ENCODE data around the gene NCOR2. TPM values are rescaled to one million over a fixed set of nuclear protein-coding genes. Genes with fewer than 3 reads are reported as not detected.
"Not testable (repeated sequence)": the region's sequence is repeated elsewhere in the genome, so short reads cannot be mapped to it uniquely, and the experiment has no call there.

NCOR2 gene
- total RNA-seq, 1 donor from 2014 or later, result 109 TPM

DNA sequence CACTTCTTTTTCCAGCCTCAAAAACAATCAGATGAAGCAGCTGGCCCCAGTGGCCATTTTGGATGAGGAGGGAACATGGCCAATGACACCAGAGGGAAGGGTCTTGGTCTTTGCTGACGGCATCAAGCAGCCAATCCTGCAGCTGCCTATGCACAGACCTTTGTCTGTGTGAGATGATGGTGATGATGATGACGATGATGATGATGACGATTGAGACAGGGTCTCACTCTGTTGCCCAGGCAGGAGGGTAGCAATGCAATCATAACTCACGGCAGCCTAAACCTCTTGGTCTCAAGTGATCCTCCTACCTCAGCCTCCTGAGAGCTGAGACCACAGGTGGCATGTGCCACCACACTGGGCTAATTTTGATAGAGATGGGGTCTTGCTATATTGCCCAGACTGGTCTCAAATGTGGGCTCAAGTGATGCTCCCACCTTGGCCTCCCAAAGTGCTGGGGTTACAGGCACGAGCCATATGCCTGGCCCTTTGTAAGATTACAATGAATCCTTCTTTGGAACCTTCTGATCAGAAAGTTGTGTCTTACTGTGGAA is 26.5 kb upstream of the NCOR2 start:
- Mint-ChIP-seq H3K27me3 (ENCODE audit: low read depth) (peaks cover 49% of the 10 kb centered on the region), H3K4me3 (ENCODE audit: low read depth) (no peak overlapping the region), H3K27ac (no peak overlapping the region), H3K9me3 (peaks cover 8% of the 10 kb centered on the region), H3K4me1 (ENCODE audit: low read depth) (peaks cover 11% of the 10 kb centered on the region), H3K36me3 (ENCODE audit: low read depth) (no peaks in the 10 kb centered on the region)
- intact Hi-C loops (cut with micrococcal nuclease), result no loop called here
- no peak for DNase-seq (ENCODE audit: low spot score)

DNA sequence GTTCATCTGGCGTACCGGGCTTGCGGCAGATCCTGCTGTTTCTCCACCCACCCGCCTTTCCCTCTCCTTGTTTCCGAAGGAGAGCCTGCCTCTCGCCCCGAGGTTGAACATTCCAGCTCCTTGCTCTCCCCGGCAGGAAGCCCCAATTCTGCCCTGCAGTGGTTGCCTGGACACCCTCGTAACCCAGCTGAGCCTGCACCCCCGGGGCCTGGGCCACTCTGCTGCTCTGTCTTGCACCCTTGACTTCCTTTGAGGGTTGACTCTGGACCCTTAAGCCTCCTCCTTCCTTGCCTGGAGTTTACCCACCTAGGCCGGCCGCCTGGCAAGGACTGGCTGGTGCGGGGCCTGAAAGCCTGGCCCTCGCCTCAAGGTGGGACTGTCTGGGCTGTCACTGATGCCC is 25.8 kb upstream of the NCOR2 start:
- peaks cover 6% of the 10 kb centered on the region for H3K9me3 Mint-ChIP-seq
- peaks cover 51% of the 10 kb centered on the region for H3K27me3 Mint-ChIP-seq (ENCODE audit: low read depth)
- no peak overlapping the region for H3K27ac Mint-ChIP-seq
- intact Hi-C loops (cut with micrococcal nuclease), result no loop called here
- H3K36me3 Mint-ChIP-seq (ENCODE audit: low read depth), result no peaks in the 10 kb centered on the region
- no peak overlapping the region for H3K4me3 Mint-ChIP-seq (ENCODE audit: low read depth)
- DNase-seq (ENCODE audit: low spot score), result no peak
- H3K4me1 Mint-ChIP-seq (ENCODE audit: low read depth), result peaks cover 12% of the 10 kb centered on the region

- H3K27ac Mint-ChIP-seq, result no peak overlapping the region
- H3K4me1 Mint-ChIP-seq (ENCODE audit: low read depth), result peaks cover 12% of the 10 kb centered on the region
- peaks cover 6% of the 10 kb centered on the region for H3K9me3 Mint-ChIP-seq
- H3K4me3 Mint-ChIP-seq (ENCODE audit: low read depth), result no peak overlapping the region
- DNase-seq (ENCODE audit: low spot score), result no peak
- no peaks in the 10 kb centered on the region for H3K36me3 Mint-ChIP-seq (ENCODE audit: low read depth)
- intact Hi-C loops (cut with micrococcal nuclease), result no loop called here
- H3K27me3 Mint-ChIP-seq (ENCODE audit: low read depth), result peaks cover 54% of the 10 kb centered on the region
These were observed 25.2 kb upstream of the NCOR2 start for GRCh38 chr12:124592481-124593160.

- Mint-ChIP-seq H3K9me3 (peaks cover 6% of the 10 kb centered on the region), H3K27me3 (ENCODE audit: low read depth) (peaks cover 53% of the 10 kb centered on the region), H3K4me3 (ENCODE audit: low read depth) (no peak overlapping the region), H3K4me1 (ENCODE audit: low read depth) (peaks cover 12% of the 10 kb centered on the region), H3K36me3 (ENCODE audit: low read depth) (no peaks in the 10 kb centered on the region), H3K27ac (no peak overlapping the region)
- DNase-seq (ENCODE audit: low spot score), result no peak
- intact Hi-C loops (cut with micrococcal nuclease), result no loop called here
These were observed 24.6 kb upstream of the NCOR2 start for GRCh38 chr12:124592050-124592449.

DNA sequence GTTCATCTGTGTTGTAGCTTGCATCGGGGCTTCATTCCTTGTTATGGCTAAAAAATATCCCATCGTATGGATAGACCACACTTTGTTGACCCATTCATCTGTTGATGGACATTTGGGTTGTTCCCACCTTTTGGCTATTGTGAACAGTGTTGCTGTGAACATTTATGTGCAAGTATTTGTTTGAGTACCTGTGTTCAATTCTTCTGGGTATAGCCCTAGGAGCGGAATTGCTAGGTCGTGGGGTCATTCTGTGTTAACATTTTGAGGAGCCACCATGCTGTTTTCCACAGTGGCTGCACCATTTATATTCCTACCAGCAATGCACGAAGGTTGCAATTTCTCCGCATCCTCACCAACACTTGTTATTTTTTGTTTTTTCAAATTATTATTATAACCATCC is 23.0 kb upstream of the NCOR2 start:
- no peak overlapping the region for H3K4me3 Mint-ChIP-seq (ENCODE audit: low read depth)
- intact Hi-C loops (cut with micrococcal nuclease), result no loop called here
- H3K9me3 Mint-ChIP-seq, result peaks cover 6% of the 10 kb centered on the region
- peaks cover 12% of the 10 kb centered on the region for H3K4me1 Mint-ChIP-seq (ENCODE audit: low read depth)
- H3K36me3 Mint-ChIP-seq (ENCODE audit: low read depth), result no peaks in the 10 kb centered on the region
- no peak for DNase-seq (ENCODE audit: low spot score)
- H3K27ac Mint-ChIP-seq, result no peak overlapping the region
- H3K27me3 Mint-ChIP-seq (ENCODE audit: low read depth), result peaks cover 41% of the 10 kb centered on the region

DNA sequence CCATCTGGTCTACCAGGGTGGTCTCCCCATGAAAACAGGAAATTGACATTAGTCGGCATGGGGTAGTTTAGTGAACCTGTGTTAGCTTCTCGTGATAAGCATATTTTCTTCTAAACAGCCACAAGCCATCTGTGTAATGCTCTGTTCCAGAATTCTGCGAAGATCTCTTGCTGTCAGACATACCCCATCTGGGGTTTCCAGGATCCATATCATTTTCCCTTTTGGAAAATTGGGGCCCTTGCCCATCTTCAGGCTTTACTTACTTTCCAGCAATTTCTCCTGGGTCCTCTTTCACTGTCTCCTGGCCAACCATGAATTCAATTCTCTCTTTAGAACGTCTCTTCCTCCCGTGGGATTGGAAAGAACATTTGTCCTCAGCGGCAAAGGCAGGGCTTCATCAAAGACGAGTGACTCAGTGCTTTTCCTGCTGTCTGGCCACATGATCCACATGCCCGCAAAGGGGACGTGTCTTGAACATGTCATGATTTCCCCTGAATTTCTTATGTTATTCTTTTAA is 21.4 kb upstream of the NCOR2 start:
- Mint-ChIP-seq H3K27me3 (ENCODE audit: low read depth) (peaks cover 36% of the 10 kb centered on the region), H3K27ac (no peak overlapping the region), H3K9me3 (peaks cover 6% of the 10 kb centered on the region), H3K36me3 (ENCODE audit: low read depth) (no peaks in the 10 kb centered on the region), H3K4me1 (ENCODE audit: low read depth) (peaks cover 12% of the 10 kb centered on the region), H3K4me3 (ENCODE audit: low read depth) (no peak overlapping the region)
- intact Hi-C loops (cut with micrococcal nuclease), result no loop called here
- no peak for DNase-seq (ENCODE audit: low spot score)

GRCh38 chr12:124588018-124588634 is 20.7 kb upstream of the NCOR2 start:
- peaks cover 30% of the 10 kb centered on the region for H3K27me3 Mint-ChIP-seq (ENCODE audit: low read depth)
- H3K9me3 Mint-ChIP-seq, result peaks cover 6% of the 10 kb centered on the region
- no peak overlapping the region for H3K4me3 Mint-ChIP-seq (ENCODE audit: low read depth)
- intact Hi-C loops (cut with micrococcal nuclease), result no loop called here
- H3K4me1 Mint-ChIP-seq (ENCODE audit: low read depth), result peaks cover 12% of the 10 kb centered on the region
- no peaks in the 10 kb centered on the region for H3K36me3 Mint-ChIP-seq (ENCODE audit: low read depth)
- DNase-seq (ENCODE audit: low spot score), result no peak
- no peak overlapping the region for H3K27ac Mint-ChIP-seq

- intact Hi-C loops (cut with micrococcal nuclease), result no loop called here
- H3K9me3 Mint-ChIP-seq, result peaks cover 6% of the 10 kb centered on the region
- peaks cover 12% of the 10 kb centered on the region for H3K4me1 Mint-ChIP-seq (ENCODE audit: low read depth)
- no peak overlapping the region for H3K27ac Mint-ChIP-seq
- H3K36me3 Mint-ChIP-seq (ENCODE audit: low read depth), result no peaks in the 10 kb centered on the region
- H3K4me3 Mint-ChIP-seq (ENCODE audit: low read depth), result no peak overlapping the region
- peaks cover 23% of the 10 kb centered on the region for H3K27me3 Mint-ChIP-seq (ENCODE audit: low read depth)
- DNase-seq (ENCODE audit: low spot score), result no peak
These were observed 19.3 kb upstream of the NCOR2 start for GRCh38 chr12:124586756-124587155.

DNA sequence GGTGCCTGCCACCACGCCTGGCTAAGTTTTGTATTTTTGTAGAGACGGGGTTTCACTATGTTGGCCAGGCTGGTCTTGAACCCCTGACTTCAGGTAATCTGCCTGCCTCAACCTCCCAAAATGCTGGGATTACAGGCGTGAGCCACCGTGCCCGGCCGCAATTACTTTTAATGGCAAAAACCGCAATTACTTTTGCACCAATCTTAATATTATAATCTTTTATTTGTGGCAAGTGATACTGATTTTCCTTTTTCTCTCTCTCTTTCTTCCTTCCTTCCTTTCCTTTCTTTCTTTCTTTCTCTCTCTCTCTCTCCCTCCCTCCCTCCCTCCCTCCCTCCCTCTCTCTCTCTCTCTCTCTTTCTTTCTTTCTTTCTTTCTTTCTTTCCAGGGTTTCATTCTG is 17.1 kb upstream of the NCOR2 start:
- H3K27ac Mint-ChIP-seq; H3K36me3 Mint-ChIP-seq (ENCODE audit: low read depth); intact Hi-C loops (cut with micrococcal nuclease); H3K4me3 Mint-ChIP-seq (ENCODE audit: low read depth); DNase-seq (ENCODE audit: low spot score); H3K9me3 Mint-ChIP-seq: not testable (repeated sequence)
- H3K27me3 Mint-ChIP-seq (ENCODE audit: low read depth), result peaks cover 26% of the 10 kb centered on the region
- H3K4me1 Mint-ChIP-seq (ENCODE audit: low read depth), result peaks cover 10% of the 10 kb centered on the region

GRCh38 chr12:124583854-124584253 is 16.4 kb upstream of the NCOR2 start:
- DNase-seq (ENCODE audit: low spot score), result no peak
- Mint-ChIP-seq H3K27me3 (ENCODE audit: low read depth) (peaks cover 23% of the 10 kb centered on the region), H3K36me3 (ENCODE audit: low read depth) (no peaks in the 10 kb centered on the region), H3K4me3 (ENCODE audit: low read depth) (no peak overlapping the region), H3K9me3 (no peaks in the 10 kb centered on the region), H3K4me1 (ENCODE audit: low read depth) (peaks cover 4% of the 10 kb centered on the region), H3K27ac (no peak overlapping the region)
- intact Hi-C loops (cut with micrococcal nuclease), result no loop called here

DNA sequence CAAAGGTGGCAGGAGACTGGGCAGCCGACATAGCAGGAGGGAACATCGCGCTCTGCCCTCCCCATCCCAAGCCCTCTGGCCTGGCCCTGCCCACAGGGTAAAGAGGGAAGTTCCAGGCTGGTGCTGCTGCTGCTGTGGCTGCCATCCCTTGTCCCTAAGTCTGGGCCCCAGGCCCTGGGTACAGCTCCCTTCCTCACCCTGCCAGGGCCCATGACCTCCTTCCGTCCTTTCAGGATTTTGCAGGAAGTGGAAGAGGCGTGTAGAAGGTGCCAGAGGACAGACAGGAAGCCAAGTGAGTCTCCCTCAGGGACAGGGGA is 14.7 kb upstream of the NCOR2 start:
- Mint-ChIP-seq H3K4me3 (ENCODE audit: low read depth) (no peak overlapping the region), H3K9me3 (no peaks in the 10 kb centered on the region), H3K36me3 (ENCODE audit: low read depth) (no peaks in the 10 kb centered on the region), H3K27ac (no peak overlapping the region), H3K4me1 (ENCODE audit: low read depth) (no peaks in the 10 kb centered on the region), H3K27me3 (ENCODE audit: low read depth) (peaks cover 12% of the 10 kb centered on the region)
- no peak for DNase-seq (ENCODE audit: low spot score)
- intact Hi-C loops (cut with micrococcal nuclease), result no loop called here

- Mint-ChIP-seq H3K4me1 (ENCODE audit: low read depth) (no peaks in the 10 kb centered on the region), H3K9me3 (no peaks in the 10 kb centered on the region), H3K4me3 (ENCODE audit: low read depth) (no peak overlapping the region), H3K36me3 (ENCODE audit: low read depth) (no peaks in the 10 kb centered on the region), H3K27ac (no peak overlapping the region), H3K27me3 (ENCODE audit: low read depth) (peaks cover 12% of the 10 kb centered on the region)
- intact Hi-C loops (cut with micrococcal nuclease), result no loop called here
- DNase-seq (ENCODE audit: low spot score), result no peak
These were observed 14.1 kb upstream of the NCOR2 start for GRCh38 chr12:124581307-124582107.

All from activated T-helper 2 cell treated with anti-CD3 and anti-CD28 coated beads, Interferon-gamma antibody, Interleukin-2, Interleukin-4, amounts not matched to agents 10 μg/mL and 5 μg/mL and 100 μg/mL, durations not matched to agents 14 hours and 24 hours and 36 hours (primary cell).